Kidney (tissue), 14 donors: ENCODE data around the gene SPECC1. TPM values are rescaled to one million over a fixed set of nuclear protein-coding genes. Genes with fewer than 3 reads are reported as not detected.

ENCODE experiments used
- DNase-seq, 5 donors: peaks; one replicate each; pipeline ENCODE4 v3.0.0-alpha.2; 2013 to 2020
- FAIRE-seq: peaks from 2 replicates; lab custom pipeline; 2012; peaks lifted over from hg19 to GRCh38; lab: Jason Lieb, UNC
- H3K27ac ChIP-seq, 2 donors: one replicate each; pipeline ENCODE4 v1.7.0; 2013; ENCODE audit warnings: low read depth in 2 of 2, low read length in 2 of 2, inconsistent platforms in 1 of 2
- H3K27me3 ChIP-seq: one replicate; pipeline ENCODE4 v1.7.1; 2013; ENCODE audit warnings: low read length, inconsistent platforms; ENCODE audit not compliant: control insufficient read depth, insufficient read depth
- H3K36me3 ChIP-seq, 3 donors: one replicate each; pipeline versions ENCODE4 v1.7.0 to v1.7.1; 2013; ENCODE audit warnings: low read length in 3 of 3, control low read depth in 1 of 3, inconsistent platforms in 1 of 3; ENCODE audit not compliant: insufficient read depth in 3 of 3, control insufficient read depth in 2 of 3
- H3K4me1 ChIP-seq, 3 donors: one replicate each; pipeline versions ENCODE4 v1.7.0 to v1.7.1; 2013; ENCODE audit warnings: low read length in 3 of 3, inconsistent platforms in 1 of 3, low read depth in 1 of 3; ENCODE audit not compliant: control insufficient read depth in 2 of 3, insufficient read depth in 2 of 3
- H3K4me3 ChIP-seq, 3 donors: one replicate each; pipeline versions ENCODE4 v1.7.0 to v1.8.1; 2013; ENCODE audit warnings: low read length in 3 of 3, control low read depth in 1 of 3, inconsistent platforms in 1 of 3
- H3K9ac ChIP-seq, 3 donors: one replicate each; pipeline versions ENCODE4 v1.7.0 to v1.7.1; 2013; ENCODE audit warnings: low read length in 3 of 3, control low read depth in 1 of 3, inconsistent platforms in 1 of 3
- H3K9me3 ChIP-seq, 3 donors: one replicate each; pipeline versions ENCODE4 v1.7.0 to v1.7.1; 2013; ENCODE audit warnings: low read length in 3 of 3, control low read depth in 1 of 3, inconsistent platforms in 1 of 3; ENCODE audit not compliant: control insufficient read depth in 2 of 3, insufficient read depth in 1 of 3
- intact Hi-C: fragments of 100-400 bp; cut with DNase I; formaldehyde crosslinking; loops from one replicate; pipeline ENCODE4 v1.11.1; 2022
- polyA plus RNA-seq: library from polyadenylated mRNA; stranded (reverse); fragments of 350-450 nt; fragmentation: Illumina TruSeq; extraction: RNeasy Lipid Tissue Mini Kit (QIAGEN cat#74804); gene quantifications from one replicate; pipeline ENCODE4 v1.2.3, GENCODE V29; 2014; ENCODE audit warnings: low read depth, low replicate concordance; ENCODE audit not compliant: insufficient read depth
- total RNA-seq: library from RNA; stranded (reverse); fragmentation: NEBNext Ultra II Directional; extraction: Animal tissue kit (Norgen Biotek cat#: 25700); gene quantifications from one replicate; pipeline ENCODE4 v1.2.1, GENCODE V29; 2021
- TF ChIP-seq, protein P1 (sequence below): IDR thresholded peaks from 3 replicates; pipeline ENCODE4 v1.5.1; 2012; ENCODE audit warnings: mild to moderate bottlenecking, moderate library complexity, borderline replicate concordance; ENCODE audit not compliant: insufficient read depth; ENCODE audit errors: extremely low read depth
- donor health status: control.
- donor health status: control.
- donor health status: control.
- donor health status: control.
- donor health status: control.
- donor health status: DM: yes; HTN: yes; CAD: no.
- donor health status: Normal renal cell carcinoma (clear cell type).

The SPECC1 gene
- total and polyA plus RNA-seq, 2 donors from 2014 or later, result 7.6 to 29.1 TPM

DNA sequence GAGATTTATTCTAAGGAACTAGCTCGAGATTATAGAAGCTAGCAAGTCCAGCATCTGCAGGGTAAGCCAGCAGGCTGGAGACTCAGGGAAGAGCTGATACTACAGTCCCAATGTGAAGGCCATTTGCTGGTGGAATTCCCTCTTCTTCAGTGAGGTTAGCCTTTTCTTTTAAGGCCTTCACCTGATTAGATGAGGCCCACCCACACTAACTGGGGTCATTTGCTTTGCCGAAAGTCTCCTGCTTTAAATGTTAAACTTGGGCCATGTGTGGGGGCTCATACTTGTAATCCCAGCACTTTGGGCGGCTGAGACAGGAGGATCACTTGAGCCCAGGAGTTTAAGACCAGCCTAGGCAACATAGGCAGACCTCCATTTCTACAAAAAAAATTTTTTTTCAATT is 289.9 kb downstream of the SPECC1 start:
- Histone ChIP-seq H3K4me3 (no peak overlapping the region), H3K9ac (no peak overlapping the region), H3K27me3 (no peaks in the 10 kb centered on the region), H3K9me3 (no peaks in the 10 kb centered on the region), H3K4me1 (no peaks in the 10 kb centered on the region), H3K36me3 (no peaks in the 10 kb centered on the region), H3K27ac (no peak overlapping the region)
- FAIRE-seq, result no peak
- intact Hi-C loops, result no loop called here
- TF ChIP-seq, protein P1, sequence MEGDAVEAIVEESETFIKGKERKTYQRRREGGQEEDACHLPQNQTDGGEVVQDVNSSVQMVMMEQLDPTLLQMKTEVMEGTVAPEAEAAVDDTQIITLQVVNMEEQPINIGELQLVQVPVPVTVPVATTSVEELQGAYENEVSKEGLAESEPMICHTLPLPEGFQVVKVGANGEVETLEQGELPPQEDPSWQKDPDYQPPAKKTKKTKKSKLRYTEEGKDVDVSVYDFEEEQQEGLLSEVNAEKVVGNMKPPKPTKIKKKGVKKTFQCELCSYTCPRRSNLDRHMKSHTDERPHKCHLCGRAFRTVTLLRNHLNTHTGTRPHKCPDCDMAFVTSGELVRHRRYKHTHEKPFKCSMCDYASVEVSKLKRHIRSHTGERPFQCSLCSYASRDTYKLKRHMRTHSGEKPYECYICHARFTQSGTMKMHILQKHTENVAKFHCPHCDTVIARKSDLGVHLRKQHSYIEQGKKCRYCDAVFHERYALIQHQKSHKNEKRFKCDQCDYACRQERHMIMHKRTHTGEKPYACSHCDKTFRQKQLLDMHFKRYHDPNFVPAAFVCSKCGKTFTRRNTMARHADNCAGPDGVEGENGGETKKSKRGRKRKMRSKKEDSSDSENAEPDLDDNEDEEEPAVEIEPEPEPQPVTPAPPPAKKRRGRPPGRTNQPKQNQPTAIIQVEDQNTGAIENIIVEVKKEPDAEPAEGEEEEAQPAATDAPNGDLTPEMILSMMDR, result no peak
- DNase-seq, result no peak

GRCh38 chr17:20300436-20300934 is 291.3 kb downstream of the SPECC1 start:
- no peak overlapping the region for H3K27ac ChIP-seq
- no peaks in the 10 kb centered on the region for H3K9me3 ChIP-seq
- DNase-seq (no peak), FAIRE-seq (no peak)
- H3K4me1 ChIP-seq, result no peaks in the 10 kb centered on the region
- TF ChIP-seq, protein P1, result no peak
- no peak overlapping the region for H3K9ac ChIP-seq
- H3K4me3 ChIP-seq, result no peak overlapping the region
- H3K36me3 ChIP-seq, result no peaks in the 10 kb centered on the region
- H3K27me3 ChIP-seq, result no peaks in the 10 kb centered on the region
- intact Hi-C loops, result no loop called here

- FAIRE-seq (no peak), DNase-seq (peak in 3 of 5 donors; percentile 15 to 53 (median 46))
- peaks cover 0 to 2% (median 0%) of the 10 kb centered on the region in 3 donors for H3K36me3 ChIP-seq
- TF ChIP-seq, protein P1, result no peak
- no peaks in the 10 kb centered on the region for H3K27me3 ChIP-seq
- no peaks in the 10 kb centered on the region for H3K4me1 ChIP-seq
- no peak overlapping the region for H3K9ac ChIP-seq
- no peak overlapping the region for H3K4me3 ChIP-seq
- peaks cover 0 to 10% (median 0%) of the 10 kb centered on the region in 3 donors for H3K9me3 ChIP-seq
- intact Hi-C loops, result no loop called here
- H3K27ac ChIP-seq, result no peak overlapping the region
These were observed 293.2 kb downstream of the SPECC1 start for GRCh38 chr17:20302246-20302917.

DNA sequence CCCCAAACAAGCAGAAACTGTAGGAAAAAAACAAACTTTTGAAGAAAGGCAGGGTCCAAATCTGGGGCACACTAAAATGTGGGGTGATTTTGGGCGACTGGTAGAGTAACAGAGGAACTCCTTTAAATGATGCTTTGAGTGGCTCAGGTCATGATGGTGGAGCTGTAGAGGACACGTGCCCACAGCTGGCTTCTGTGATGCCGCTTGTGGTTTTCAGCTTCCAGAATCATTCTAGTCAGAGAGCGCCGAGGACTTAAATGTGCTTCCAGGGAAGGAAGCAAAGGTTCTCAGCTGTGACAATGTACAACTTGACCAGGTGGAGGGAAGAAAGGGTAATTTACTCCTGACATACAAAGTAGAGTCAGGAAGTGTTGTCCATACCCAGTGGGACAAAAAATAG is 295.8 kb downstream of the SPECC1 start:
- Histone ChIP-seq H3K9ac (no peak overlapping the region), H3K9me3 (peaks cover 0 to 14% (median 0%) of the 10 kb centered on the region in 3 donors), H3K4me3 (no peak overlapping the region), H3K27me3 (no peaks in the 10 kb centered on the region), H3K27ac (no peak overlapping the region), H3K4me1 (no peaks in the 10 kb centered on the region), H3K36me3 (peaks cover 0 to 4% (median 0%) of the 10 kb centered on the region in 3 donors)
- TF ChIP-seq, protein P1, result no peak
- FAIRE-seq, result no peak
- intact Hi-C loops, result no loop called here
- DNase-seq, result no peak
